A673 (cell line): ENCODE data around the gene GAN. TPM values are rescaled to one million over a fixed set of nuclear protein-coding genes. Genes with fewer than 3 reads are reported as not detected.

ENCODE experiments used
- BruUV-seq: library from RNA; stranded (reverse); fragments of 400-500 nt; replicated peaks from 2 replicates; lab custom pipeline; 2021; lab: Mats Ljungman, UMichigan
- CTCF ChIA-PET: fragments of 300-600 bp; sonication (Branson Sonifier 250); formaldehyde crosslinking; loops from one replicate; lab custom pipeline; 2022; ENCODE audit warnings: antibody characterized with exemption; lab: Charles Lee
- POLR2A ChIA-PET: fragments of 300-600 bp; sonication (Branson Sonifier 250); formaldehyde crosslinking; loops from one replicate; lab custom pipeline; 2022; ENCODE audit warnings: antibody characterized with exemption; ENCODE audit not compliant: low non-redundant PET; lab: Charles Lee
- DNase-seq: peaks from one replicate; pipeline ENCODE4 v3.0.0-alpha.2; 2015; ENCODE audit warnings: low spot score
- H3K27ac ChIP-seq: fragments of 200-600 bp; sonication (generic); 2 replicates; pipeline ENCODE4 v1.5.1; 2016; ENCODE audit warnings: mixed run types, low read depth, mild to moderate bottlenecking, mixed read lengths, antibody characterized with exemption, low read length; ENCODE audit not compliant: poor library complexity, severe bottlenecking
- H3K27me3 ChIP-seq: fragments of 200-600 bp; sonication (generic); replicated peaks from 2 replicates; pipeline ENCODE4 v1.6.1; 2017; ENCODE audit warnings: mixed run types, low read depth, mild to moderate bottlenecking, mixed read lengths, antibody characterized with exemption, low read length; ENCODE audit not compliant: insufficient read depth, poor library complexity
- H3K36me3 ChIP-seq: fragments of 200-600 bp; sonication (generic); 2 replicates; pipeline ENCODE4 v1.6.1; 2016; ENCODE audit warnings: mixed run types, mild to moderate bottlenecking, mixed read lengths, antibody characterized with exemption, low read length; ENCODE audit not compliant: insufficient read depth, poor library complexity, severe bottlenecking
- H3K4me1 ChIP-seq: fragments of 200-600 bp; sonication (generic); 2 replicates; pipeline ENCODE4 v1.6.1; 2017; ENCODE audit warnings: mixed run types, mild to moderate bottlenecking, mixed read lengths, antibody characterized with exemption, low read length; ENCODE audit not compliant: insufficient read depth, poor library complexity, severe bottlenecking
- H3K4me3 ChIP-seq: fragments of 200-600 bp; sonication (generic); 2 replicates; pipeline ENCODE4 v1.5.1; 2016; ENCODE audit warnings: low read depth, mixed run types, mild to moderate bottlenecking, mixed read lengths, low read length; ENCODE audit not compliant: poor library complexity, severe bottlenecking
- H3K9me3 ChIP-seq: fragments of 200-600 bp; sonication (generic); 2 replicates; pipeline ENCODE4 v1.6.1; 2016; ENCODE audit warnings: mixed run types, low read depth, mild to moderate bottlenecking, mixed read lengths, antibody characterized with exemption, low read length; ENCODE audit not compliant: poor library complexity, severe bottlenecking
- CTCF ChIP-seq: fragments of 300-800, 200-600 bp; sonication (generic); conservative IDR thresholded peaks from 2 replicates; pipeline ENCODE4 v1.5.1; 2017; ENCODE audit warnings: low read depth, mild to moderate bottlenecking, antibody characterized with exemption, low read length, moderate library complexity, mixed read lengths
- EZH2 ChIP-seq: fragments of 200-600 bp; sonication (generic); IDR thresholded peaks from 2 replicates; pipeline ENCODE4 v1.6.1; 2017; ENCODE audit warnings: borderline replicate concordance, low read depth, mild to moderate bottlenecking, mixed read lengths, antibody characterized with exemption, low read length; ENCODE audit not compliant: poor library complexity, severe bottlenecking
- intact Hi-C: fragments of 100-400 bp; cut with micrococcal nuclease; formaldehyde crosslinking; loops from one replicate; pipeline ENCODE4 v1.10.0; 2022; ENCODE audit not compliant: unreplicated experiment
- total RNA-seq: library from RNA; stranded (reverse); gene quantifications from 2 replicates; pipeline ENCODE4 v1.2.3, GENCODE V29; 2021

The GAN gene
- total RNA-seq, 1 experiment from 2014 or later, result 18.0 TPM

- intact Hi-C loops, result no loop called here
Measured at GRCh38 chr16:81436386-81436785, 121.6 kb downstream of the GAN start.

GRCh38 chr16:81437865-81438264 lies 123.1 kb downstream of the GAN start:
- H3K36me3 ChIP-seq, result no peaks in the 10 kb centered on the region
- BruUV-seq, result no TSS peak
- DNase-seq, result no peak
- H3K4me3 ChIP-seq, result no peak overlapping the region
- no peak overlapping the region for H3K27ac ChIP-seq
- H3K4me1 ChIP-seq, result no peaks in the 10 kb centered on the region
- CTCF ChIA-PET, result no interaction called here
- H3K27me3 ChIP-seq, result peaks cover 25% of the 10 kb centered on the region
- intact Hi-C loops, result no loop called here
- POLR2A ChIA-PET, result no interaction called here
- no peaks in the 10 kb centered on the region for H3K9me3 ChIP-seq
- TF ChIP-seq EZH2 (no peak), CTCF (no peak)

More at GRCh38 chr16:81436386-81436785, 121.6 kb downstream of the GAN start:
- ChIA-PET CTCF (no interaction called here), POLR2A (no interaction called here)
- BruUV-seq, result no TSS peak
- DNase-seq, result no peak
- H3K4me1 ChIP-seq, result no peaks in the 10 kb centered on the region
- H3K36me3 ChIP-seq, result no peaks in the 10 kb centered on the region
- H3K27ac ChIP-seq, result no peak overlapping the region
- no peak overlapping the region for H3K4me3 ChIP-seq
- H3K27me3 ChIP-seq, result peaks cover 16% of the 10 kb centered on the region
- TF ChIP-seq EZH2 (no peak), CTCF (no peak)
- no peaks in the 10 kb centered on the region for H3K9me3 ChIP-seq

Other genes with a start within 250 kb of the GAN start
- gene C16orf46, start 237.7 kb upstream of the GAN start, total RNA-seq, result 0.21 and 1.4 TPM in 2 replicates
- 61.4 and 65.8 TPM in 2 replicates for gene GCSH, start 218.6 kb upstream of the GAN start, total RNA-seq
- gene BCO1, start 76.3 kb upstream of the GAN start, total RNA-seq, result 0.15 and 0.19 TPM in 2 replicates
- gene CMIP, start 129.8 kb downstream of the GAN start, total RNA-seq, result 24.7 and 25.5 TPM in 2 replicates